Skeletal muscle cell (primary cell): ENCODE results near the gene B4GALT6.

Experiments used
- DNase-seq: peaks from one replicate; pipeline ENCODE4 v3.0.0-alpha.2; 2010; ENCODE audit warnings: low read depth
- H3K4me3 ChIP-seq: 2 replicates; pipeline ENCODE4 v1.5.1; 2011; ENCODE audit warnings: low read depth, mild to moderate bottlenecking, control low read depth, low read length, moderate library complexity

Gene B4GALT6

DNA sequence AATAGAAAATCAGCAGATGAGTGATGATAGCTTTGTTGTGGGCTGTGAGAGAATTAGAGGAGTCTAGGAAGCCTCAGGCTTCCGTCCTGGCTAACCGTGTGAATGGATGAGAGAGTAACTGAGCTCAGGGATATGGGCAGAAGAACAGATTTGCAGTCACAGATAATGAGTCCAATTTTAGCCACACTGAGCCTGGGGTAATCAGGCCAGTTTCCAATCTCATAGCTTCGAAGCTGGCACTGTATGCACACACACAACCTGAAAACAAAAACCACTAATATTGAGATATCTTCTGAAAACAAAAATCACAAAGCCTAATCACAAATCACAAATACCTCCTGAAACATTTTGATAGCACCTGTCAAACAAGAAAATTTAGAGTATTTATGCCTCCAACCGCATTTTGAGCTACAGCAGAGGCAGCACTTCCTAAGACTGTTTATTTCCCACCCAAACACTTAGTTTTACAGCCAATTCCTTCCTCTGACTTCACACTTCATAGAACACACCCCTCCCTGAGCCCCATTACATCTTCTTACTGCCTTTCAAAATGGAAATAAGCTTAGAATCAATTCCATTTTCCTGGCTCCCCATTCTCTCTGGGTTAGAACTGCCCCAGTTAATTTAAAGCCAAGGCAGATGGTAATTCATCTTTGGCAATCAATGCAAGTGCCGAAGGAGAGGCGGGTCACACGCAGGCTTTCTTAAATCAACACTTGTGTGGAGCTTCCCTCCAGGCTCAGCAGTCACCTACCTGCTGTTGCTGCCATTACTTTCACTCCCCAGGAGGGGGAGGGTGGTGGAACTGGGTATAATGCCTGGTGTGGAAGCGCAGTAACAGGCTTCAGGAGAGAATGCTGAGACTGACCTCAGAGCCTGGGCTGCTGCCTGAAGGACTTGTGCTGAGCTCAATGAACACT is 73.8 kb downstream of the B4GALT6 start:
- H3K4me3 ChIP-seq, result no peak overlapping the region
- DNase-seq, result no peak

DNA sequence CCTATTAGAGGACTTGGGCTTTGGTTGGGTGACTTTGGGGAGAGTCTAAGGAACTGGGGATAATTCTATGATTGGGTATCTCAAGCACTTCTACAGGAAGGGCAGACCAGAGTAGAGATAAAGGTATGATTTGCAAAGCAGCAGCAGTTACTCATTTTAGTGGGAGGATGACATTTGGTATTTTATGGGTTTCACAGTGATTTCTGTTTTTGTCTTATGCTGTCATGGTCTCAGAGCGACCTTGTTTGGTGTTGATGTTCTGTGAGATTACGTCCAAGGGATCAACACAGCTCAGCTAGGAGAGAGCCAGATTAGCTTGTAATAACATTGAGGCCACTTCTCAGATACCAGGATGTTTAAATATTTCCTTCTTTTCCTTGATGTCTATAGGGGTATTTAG is 74.5 kb downstream of the B4GALT6 start:
- DNase-seq, result no peak
- no peak overlapping the region for H3K4me3 ChIP-seq

DNA sequence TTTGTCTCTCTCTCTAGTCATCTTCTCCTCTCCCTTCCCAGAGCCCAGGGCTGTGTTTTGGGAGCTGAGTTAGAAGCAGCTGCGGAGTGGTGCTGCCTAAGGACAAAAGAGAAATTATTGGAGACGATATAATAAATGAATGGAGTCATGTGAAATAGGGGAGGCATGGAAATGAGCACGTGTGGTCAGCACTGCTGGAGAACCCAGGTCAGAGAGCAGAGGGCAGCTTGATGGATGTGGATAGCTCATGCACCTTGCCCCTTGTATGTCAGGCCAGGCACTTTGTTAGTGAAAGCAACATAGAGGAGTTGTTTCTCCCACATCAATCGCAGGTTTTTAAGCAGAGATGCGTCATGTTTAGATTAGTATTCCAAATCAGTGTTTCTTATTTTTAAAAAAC is 77.0 kb downstream of the B4GALT6 start:
- H3K4me3 ChIP-seq, result no peak overlapping the region

DNA sequence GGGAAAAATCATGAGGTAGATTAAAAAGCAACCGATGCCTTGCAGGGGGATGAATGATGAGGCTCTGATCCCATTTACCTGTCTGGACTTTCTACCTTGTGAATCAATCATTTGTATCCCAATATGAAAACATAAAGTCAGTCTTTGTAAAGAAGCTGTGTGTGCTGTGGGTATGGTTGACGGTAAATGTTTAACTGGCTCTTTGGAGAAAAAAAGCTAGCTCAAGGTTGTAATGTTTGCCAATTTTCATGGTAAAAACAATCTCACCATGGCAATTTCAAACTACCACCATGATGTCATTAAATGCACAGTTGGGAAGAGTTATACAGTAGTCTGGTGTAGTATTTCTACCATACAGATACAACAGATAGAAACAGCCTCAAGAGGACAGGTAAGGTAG is 78.1 kb downstream of the B4GALT6 start:
- no peak for DNase-seq
- no peak overlapping the region for H3K4me3 ChIP-seq

More for the DNA sequence above, 77.0 kb downstream of the B4GALT6 start:
- DNase-seq, result no peak

DNA sequence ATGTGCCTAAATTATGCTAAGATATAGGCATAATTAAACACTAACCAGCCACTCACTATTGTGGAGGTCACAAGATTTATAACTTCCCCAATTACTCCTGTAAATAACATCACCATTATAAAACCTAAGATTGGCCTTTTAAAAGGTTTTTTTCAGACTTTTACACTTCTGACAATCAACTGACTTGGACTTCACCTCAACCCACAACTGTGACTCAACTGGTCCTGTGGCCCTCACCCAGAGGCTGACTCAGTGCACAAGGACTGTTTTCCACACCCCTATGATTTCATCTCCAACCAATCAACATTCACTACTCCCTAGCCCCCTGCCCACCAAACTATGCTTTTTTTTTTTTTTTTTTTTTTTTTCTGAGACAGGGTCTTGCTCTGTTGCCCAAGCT is 81.1 kb downstream of the B4GALT6 start:
- H3K4me3 ChIP-seq, result no peak overlapping the region
- no peak for DNase-seq

DNA sequence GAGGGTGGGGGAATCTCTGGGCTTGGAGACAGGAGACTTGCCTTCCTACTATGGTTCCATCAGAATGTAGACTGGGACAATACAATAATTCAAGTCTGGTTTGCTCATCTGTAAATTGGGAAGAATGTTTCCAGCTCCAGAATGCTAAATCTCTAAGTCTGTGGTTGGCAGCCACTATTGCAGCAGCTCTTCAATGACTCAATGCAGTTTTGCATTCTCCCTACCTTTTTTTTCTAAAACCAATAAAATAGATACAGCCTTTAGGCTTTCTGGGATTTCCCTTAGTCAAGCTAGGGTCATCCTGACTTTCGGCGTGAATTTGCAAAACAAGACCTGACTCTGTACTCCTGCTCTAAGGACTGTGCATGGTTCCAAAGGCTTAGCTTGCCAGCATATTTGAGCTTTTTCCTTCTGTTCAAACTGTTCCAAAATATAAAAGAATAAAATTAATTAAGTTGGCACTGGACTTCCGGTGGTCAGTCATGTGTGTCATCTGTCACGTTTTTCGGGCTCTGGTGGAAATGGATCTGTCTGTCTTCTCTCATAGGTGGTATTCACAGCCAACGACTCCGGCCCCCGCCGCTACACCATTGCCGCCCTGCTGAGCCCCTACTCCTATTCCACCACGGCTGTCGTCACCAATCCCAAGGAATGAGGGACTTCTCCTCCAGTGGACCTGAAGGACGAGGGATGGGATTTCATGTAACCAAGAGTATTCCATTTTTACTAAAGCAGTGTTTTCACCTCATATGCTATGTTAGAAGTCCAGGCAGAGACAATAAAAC is 86.2 kb downstream of the B4GALT6 start:
- no peak overlapping the region for H3K4me3 ChIP-seq
- no peak for DNase-seq

DNA sequence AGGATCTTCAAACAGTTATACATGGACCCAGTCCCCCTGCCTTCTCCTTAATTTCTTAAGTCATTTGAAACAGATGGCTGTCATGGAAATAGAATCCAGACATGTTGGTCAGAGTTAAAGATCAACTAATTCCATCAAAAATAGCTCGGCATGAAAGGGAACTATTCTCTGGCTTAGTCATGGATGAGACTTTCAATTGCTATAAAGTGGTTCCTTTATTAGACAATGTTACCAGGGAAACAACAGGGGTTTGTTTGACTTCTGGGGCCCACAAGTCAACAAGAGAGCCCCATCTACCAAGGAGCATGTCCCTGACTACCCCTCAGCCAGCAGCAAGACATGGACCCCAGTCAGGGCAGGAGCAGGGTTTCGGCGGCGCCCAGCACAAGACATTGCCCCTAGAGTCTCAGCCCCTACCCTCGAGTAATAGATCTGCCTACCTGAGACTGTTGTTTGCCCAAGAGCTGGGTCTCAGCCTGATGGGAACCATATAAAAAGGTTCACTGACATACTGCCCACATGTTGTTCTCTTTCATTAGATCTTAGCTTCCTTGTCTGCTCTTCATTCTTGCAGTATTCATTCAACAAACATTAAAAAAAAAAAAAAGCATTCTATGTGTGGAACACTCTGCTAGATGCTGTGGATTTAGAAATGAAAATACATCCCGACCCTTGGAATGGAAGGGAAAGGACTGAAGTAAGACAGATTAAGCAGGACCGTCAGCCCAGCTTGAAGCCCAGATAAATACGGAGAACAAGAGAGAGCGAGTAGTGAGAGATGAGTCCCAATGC is 88.1 kb downstream of the B4GALT6 start:
- DNase-seq, result no peak
- H3K4me3 ChIP-seq, result no peak overlapping the region

DNA sequence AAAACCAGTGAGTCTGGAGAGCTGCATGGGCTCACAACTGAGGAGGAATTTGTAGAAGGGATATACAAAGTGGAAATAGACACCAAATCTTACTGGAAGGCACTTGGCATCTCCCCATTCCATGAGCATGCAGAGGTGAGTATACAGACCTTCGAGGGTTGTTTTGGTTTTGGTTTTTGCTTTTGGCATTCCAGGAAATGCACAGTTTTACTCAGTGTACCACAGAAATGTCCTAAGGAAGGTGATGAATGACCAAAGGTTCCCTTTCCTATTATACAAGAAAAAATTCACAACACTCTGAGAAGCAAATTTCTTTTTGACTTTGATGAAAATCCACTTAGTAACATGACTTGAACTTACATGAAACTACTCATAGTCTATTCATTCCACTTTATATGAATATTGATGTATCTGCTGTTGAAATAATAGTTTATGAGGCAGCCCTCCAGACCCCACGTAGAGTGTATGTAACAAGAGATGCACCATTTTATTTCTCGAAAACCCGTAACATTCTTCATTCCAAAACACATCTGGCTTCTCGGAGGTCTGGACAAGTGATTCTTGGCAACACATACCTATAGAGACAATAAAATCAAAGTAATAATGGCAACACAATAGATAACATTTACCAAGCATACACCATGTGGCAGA is 89.1 kb downstream of the B4GALT6 start:
- DNase-seq, result no peak
- no peak overlapping the region for H3K4me3 ChIP-seq

DNA sequence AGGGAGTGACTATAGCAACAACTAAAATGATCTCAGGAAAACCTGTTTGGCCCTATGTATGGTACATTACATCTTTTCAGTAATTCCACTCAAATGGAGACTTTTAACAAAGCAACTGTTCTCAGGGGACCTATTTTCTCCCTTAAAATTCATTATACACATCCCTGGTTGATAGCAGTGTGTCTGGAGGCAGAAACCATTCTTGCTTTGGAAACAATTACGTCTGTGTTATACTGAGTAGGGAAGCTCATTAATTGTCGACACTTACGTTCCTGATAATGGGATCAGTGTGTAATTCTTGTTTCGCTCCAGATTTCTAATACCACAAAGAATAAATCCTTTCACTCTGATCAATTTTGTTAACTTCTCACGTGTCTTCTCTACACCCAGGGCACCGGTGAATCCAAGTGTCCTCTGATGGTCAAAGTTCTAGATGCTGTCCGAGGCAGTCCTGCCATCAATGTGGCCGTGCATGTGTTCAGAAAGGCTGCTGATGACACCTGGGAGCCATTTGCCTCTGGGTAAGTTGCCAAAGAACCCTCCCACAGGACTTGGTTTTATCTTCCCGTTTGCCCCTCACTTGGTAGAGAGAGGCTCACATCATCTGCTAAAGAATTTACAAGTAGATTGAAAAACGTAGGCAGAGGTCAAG is 91.7 kb downstream of the B4GALT6 start:
- no peak overlapping the region for H3K4me3 ChIP-seq
- DNase-seq, result no peak

DNA sequence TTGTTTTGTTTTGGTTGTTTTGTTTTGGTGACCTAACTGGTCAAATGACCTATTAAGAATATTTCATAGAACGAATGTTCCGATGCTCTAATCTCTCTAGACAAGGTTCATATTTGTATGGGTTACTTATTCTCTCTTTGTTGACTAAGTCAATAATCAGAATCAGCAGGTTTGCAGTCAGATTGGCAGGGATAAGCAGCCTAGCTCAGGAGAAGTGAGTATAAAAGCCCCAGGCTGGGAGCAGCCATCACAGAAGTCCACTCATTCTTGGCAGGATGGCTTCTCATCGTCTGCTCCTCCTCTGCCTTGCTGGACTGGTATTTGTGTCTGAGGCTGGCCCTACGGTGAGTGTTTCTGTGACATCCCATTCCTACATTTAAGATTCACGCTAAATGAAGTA is 92.8 kb downstream of the B4GALT6 start, which contains the start of gene TTR:
Gene TTR, plus strand, starts transcription at position 250 of the 400 bp plus-strand sequence. Its CDS starts 26 bp downstream, at position 276.
- DNase-seq, result no peak
- H3K4me3 ChIP-seq, result no peak within 1 kb of the TSS

DNA sequence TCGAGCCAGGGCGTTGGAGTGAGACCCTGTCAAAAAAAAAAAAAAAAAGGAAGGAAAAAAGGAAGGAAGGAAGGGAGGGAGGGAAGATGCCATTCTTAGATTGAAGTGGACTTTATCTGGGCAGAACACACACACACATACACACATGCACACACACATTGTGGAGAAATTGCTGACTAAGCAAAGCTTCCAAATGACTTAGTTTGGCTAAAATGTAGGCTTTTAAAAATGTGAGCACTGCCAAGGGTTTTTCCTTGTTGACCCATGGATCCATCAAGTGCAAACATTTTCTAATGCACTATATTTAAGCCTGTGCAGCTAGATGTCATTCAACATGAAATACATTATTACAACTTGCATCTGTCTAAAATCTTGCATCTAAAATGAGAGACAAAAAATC is 93.3 kb downstream of the B4GALT6 start:
- no peak overlapping the region for H3K4me3 ChIP-seq
- DNase-seq, result no peak

DNA sequence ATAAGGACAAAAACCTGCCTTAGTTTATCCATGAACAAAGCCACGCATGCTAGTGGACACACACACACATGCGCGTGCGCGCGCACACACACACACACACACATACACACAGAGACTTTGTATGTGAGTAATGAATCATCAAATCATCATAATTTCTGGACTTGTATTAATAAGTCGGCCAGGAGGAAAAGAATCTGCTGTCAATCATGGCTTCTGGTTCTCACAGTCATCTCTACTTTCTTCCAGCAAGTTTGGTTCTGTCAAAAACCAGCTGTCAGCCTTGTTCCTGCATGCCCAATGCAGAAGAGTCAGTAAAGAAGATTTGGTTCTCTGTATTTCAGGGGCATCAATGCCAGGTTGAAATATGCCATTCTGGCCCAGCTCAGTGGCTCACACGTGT is 93.8 kb downstream of the B4GALT6 start:
- DNase-seq, result no peak
- no peak overlapping the region for H3K4me3 ChIP-seq

DNA sequence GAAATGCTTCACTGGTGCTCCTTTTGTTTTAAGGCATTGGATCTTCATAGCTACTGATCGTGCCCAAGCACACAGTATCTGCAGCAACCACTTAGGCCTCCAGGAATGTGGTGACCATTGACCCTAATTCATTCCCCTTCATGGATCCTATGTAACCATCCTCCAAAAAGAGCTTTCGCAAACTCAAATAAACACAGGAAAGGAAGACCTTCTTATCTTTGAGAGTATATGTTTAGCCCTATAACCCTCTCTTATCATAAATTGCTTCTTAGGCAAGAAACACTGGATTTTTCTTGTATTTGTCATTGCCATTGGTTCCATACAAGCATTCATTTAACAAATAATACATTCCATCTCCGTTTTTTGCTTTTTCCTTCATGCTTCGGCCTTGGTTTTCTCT is 96.9 kb downstream of the B4GALT6 start:
- DNase-seq, result no peak
- no peak overlapping the region for H3K4me3 ChIP-seq

DNA sequence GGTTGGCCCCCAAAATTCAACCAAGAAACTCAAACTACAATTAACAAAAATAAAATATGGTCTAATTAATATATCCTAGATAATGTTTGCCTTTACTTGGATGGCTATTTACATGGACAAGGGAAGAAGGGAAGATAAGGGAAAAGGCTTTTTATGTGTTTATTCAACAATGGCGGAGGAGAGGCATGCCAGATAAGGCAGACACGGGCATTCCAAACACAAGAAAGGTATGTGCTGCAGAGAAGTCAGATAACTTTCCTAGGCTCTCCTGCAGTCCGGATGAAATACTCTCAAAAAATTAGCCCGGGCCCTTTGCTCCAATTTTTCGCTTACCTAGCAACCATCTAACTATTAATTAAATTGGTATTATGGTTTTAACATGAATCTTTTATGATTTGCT is 97.8 kb downstream of the B4GALT6 start:
- no peak overlapping the region for H3K4me3 ChIP-seq
- no peak for DNase-seq

DNA sequence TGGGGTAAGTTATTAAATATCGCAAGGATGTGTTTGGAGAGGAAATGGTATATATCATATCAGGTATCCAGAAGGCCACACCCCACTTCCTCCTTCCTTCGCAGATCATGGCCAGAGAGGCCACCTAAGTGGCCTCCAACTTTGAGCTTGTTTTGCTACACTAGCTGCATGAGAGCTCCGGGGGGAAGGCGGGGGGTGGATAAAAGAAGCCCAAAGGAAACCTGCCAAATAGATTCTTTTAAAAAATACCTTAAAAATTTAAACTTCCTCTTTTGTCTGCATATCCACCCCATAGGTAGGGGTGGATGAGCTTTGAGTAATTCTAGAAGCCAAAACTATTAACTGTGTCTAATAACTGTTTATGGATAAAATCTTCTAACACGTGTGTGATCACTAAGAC is 98.4 kb downstream of the B4GALT6 start:
- DNase-seq, result no peak
- H3K4me3 ChIP-seq, result no peak overlapping the region

DNA sequence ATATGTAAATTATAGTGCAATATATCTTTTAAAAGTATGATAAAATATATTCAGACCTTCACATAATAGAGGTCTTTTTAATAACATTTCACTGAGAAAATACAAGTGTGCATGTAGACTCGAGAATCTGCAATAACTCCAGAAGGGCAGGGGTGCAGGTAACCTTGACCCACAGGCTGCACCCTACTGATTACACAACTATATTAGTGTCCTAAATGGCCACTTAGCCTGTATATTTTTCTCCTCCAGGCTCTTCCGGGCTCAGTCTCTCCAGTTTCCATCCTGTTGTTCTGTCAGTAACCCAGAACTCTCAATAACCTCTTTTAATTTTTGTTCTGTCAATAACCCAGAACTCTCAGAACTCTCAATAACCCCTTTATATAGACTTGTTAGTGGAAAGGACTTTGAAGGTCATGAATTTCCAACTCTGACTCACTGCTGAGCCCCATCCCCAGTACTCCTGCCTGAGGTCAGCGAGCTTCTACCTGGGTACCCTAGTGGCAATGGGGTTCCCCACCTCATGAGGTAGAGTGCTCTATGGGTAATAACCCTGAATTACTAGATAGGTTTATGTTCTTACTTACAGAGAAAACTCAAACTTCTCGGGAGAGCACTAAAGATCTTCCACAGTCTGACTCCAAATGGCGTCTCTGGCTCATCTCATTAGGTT is 101.1 kb downstream of the B4GALT6 start:
- no peak for DNase-seq

DNA sequence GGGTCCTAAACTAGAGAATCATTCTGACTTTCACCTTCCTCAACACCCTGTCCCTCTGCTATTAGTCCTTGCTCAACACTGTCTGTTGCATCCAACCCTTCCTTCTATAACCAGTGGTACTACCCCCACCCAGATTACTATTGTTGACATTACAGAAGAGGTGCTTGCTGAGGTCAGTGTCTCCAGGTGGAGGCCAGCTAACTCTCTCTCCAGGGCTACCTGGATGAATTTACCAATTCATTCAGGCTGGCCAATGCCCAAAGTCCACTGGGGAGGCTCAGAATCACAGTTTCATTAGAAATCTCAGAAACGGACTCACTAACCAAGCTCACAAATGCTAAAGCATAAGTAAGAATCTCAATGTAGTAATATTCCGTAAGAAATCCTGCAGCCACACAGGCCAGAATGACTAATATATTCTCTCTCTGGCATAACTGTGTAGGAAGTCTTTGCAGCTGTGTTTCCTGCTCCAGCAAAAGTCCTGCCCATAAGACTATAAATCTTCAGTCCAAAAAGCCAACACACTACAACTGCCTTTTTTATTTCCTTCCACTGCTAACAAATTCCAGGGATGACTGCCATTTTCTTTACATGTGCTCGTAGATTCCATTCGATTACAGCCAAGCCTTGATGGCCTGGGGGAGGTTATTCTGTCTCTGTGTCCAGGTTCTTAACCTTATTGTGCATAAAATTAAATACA is 102.7 kb downstream of the B4GALT6 start:
- H3K4me3 ChIP-seq, result no peak overlapping the region
- peak; percentile 54 for DNase-seq

More for the DNA sequence above, 101.1 kb downstream of the B4GALT6 start:
- no peak overlapping the region for H3K4me3 ChIP-seq

DNA sequence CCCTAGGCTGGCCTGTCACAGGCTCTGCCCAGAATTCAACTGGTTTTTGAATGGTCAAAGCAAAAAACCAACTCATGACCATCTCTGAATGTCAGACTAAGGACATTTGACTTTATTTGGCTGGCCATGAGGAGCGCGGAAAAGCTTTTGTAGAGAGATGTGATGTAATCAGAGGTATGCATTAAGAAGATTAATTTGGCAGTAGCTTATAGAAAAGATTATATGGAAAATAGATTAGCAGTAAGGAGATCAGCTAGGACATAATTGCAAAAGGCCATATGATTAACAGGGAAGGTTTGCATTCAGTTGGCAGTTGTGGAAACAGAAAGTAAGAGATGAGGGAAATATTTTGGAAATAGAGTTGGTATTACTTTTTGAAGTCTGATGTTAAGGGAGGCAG is 105.0 kb downstream of the B4GALT6 start:
- H3K4me3 ChIP-seq, result no peak overlapping the region
- no peak for DNase-seq
